H1 (cell line): Measurements from ENCODE around the gene STK39. TPM values are rescaled to one million over a fixed set of nuclear protein-coding genes. Genes with fewer than 3 reads are reported as not detected.

Experiments used
- CTCF ChIA-PET: fragments of 300-600 bp; sonication (Branson Sonifier 250); formaldehyde crosslinking; loops from one replicate; lab custom pipeline; 2021; ENCODE audit not compliant: partially characterized antibody; lab: Charles Lee
- POLR2A ChIA-PET: fragments of 300-600 bp; sonication (Branson Sonifier 250); formaldehyde crosslinking; loops from one replicate; lab custom pipeline; 2021; ENCODE audit warnings: inconsistent platforms; ENCODE audit not compliant: partially characterized antibody; lab: Charles Lee
- DNase-seq, 2 experiments: peaks; one replicate each; pipeline versions ENCODE4 v3.0.0 to v3.0.0-alpha.2; 2010 to 2022; ENCODE audit warnings: low spot score in 2 of 2, low read depth in 1 of 2, mixed read lengths in 1 of 2
- FAIRE-seq: peaks from 2 replicates; lab custom pipeline; 2011; peaks lifted over from hg19 to GRCh38; lab: Jason Lieb, UNC
- H2AFZ ChIP-seq: 2 replicates; pipeline ENCODE4 v1.8.1; 2012; ENCODE audit warnings: low read length, inconsistent platforms
- H2AK5ac ChIP-seq: 2 replicates; pipeline ENCODE4 v1.6.1; 2013; ENCODE audit warnings: low read depth, low read length
- H2BK120ac ChIP-seq: replicated peaks from 2 replicates; pipeline ENCODE3; 2013; ENCODE audit warnings: low read depth, low read length, inconsistent platforms
- H2BK12ac ChIP-seq: 2 replicates; pipeline ENCODE4 v1.6.1; 2013; ENCODE audit warnings: low read depth, low read length
- H2BK15ac ChIP-seq: 2 replicates; pipeline ENCODE4 v1.6.1; 2013; ENCODE audit warnings: low read length
- H2BK20ac ChIP-seq: 2 replicates; pipeline ENCODE4 v1.6.1; 2013; ENCODE audit warnings: low read length
- H2BK5ac ChIP-seq: 2 replicates; pipeline ENCODE4 v1.6.1; 2013; ENCODE audit warnings: low read depth, low read length
- H3K14ac ChIP-seq: 2 replicates; pipeline ENCODE4 v1.6.1; 2013; ENCODE audit warnings: inconsistent platforms; ENCODE audit not compliant: insufficient read length
- H3K18ac ChIP-seq: 2 replicates; pipeline ENCODE4 v1.6.1; 2013; ENCODE audit warnings: low read length; ENCODE audit errors: extremely low read depth
- H3K23ac ChIP-seq: 2 replicates; pipeline ENCODE4 v1.6.1; 2013; ENCODE audit warnings: inconsistent platforms; ENCODE audit not compliant: insufficient read length
- H3K23me2 ChIP-seq: 2 replicates; pipeline ENCODE4 v1.6.1; 2013; ENCODE audit warnings: low read depth, low read length
- H3K27ac ChIP-seq: 2 replicates; pipeline ENCODE4 v1.6.1; 2011; ENCODE audit warnings: low read depth, low read length, inconsistent platforms
- H3K27me3 ChIP-seq, 4 experiments: replicated peaks in 1 of 4; 1 replicate in 1 of 4; 2 replicates in 3 of 4; pipeline versions ENCODE4 v1.6.1 to v1.8.1; 2011 to 2013; ENCODE audit warnings: low read length in 3 of 4, mild to moderate bottlenecking in 3 of 4, inconsistent platforms in 2 of 4, mixed read lengths in 2 of 4, moderate library complexity in 1 of 4; ENCODE audit not compliant: control insufficient read depth in 3 of 4, insufficient read depth in 3 of 4; ENCODE audit errors: extremely low read depth in 1 of 4
- H3K36me3 ChIP-seq, 4 experiments: 2 replicates each; pipeline versions ENCODE4 v1.6.1 to v1.8.1; 2011 to 2013; ENCODE audit warnings: mild to moderate bottlenecking in 4 of 4, low read length in 3 of 4, moderate library complexity in 2 of 4, control low read depth in 1 of 4, inconsistent platforms in 1 of 4; ENCODE audit not compliant: insufficient read depth in 4 of 4, control insufficient read depth in 2 of 4
- H3K4ac ChIP-seq: replicated peaks from 2 replicates; pipeline ENCODE3; 2013; ENCODE audit warnings: low read length, low read depth, mixed read lengths, inconsistent platforms; ENCODE audit not compliant: insufficient read length
- H3K4me1 ChIP-seq, 4 experiments: replicated peaks in 1 of 4; 1 replicate in 1 of 4; 2 replicates in 3 of 4; pipeline versions ENCODE4 v1.6.1 to v1.8.1; 2011 to 2013; ENCODE audit warnings: low read length in 3 of 4, inconsistent platforms in 2 of 4, mixed read lengths in 1 of 4; ENCODE audit not compliant: insufficient read depth in 4 of 4, control insufficient read depth in 3 of 4
- H3K4me2 ChIP-seq, 2 experiments: 2 replicates each; pipeline versions ENCODE4 v1.6.1 to v1.8.1; 2011 to 2013; ENCODE audit warnings: low read depth in 2 of 2, low read length in 2 of 2, control low read depth in 1 of 2, inconsistent platforms in 1 of 2, mild to moderate bottlenecking in 1 of 2; ENCODE audit not compliant: insufficient read depth in 1 of 2
- H3K4me3 ChIP-seq, 4 experiments: fragments of 200-600, 300-600 bp in 1 of 4; sonication (generic), shearing (Covaris generic), sonication (Bioruptor Twin) in 1 of 4; 2 replicates each; pipeline versions ENCODE4 v1.5.1 to v1.8.1; 2011 to 2016; ENCODE audit warnings: low read length in 4 of 4, low read depth in 3 of 4, control low read depth in 2 of 4, inconsistent platforms in 2 of 4, mild to moderate bottlenecking in 2 of 4, mixed read lengths in 1 of 4, moderate library complexity in 1 of 4; ENCODE audit not compliant: insufficient read depth in 2 of 4; ENCODE audit errors: extremely low read depth in 1 of 4
- H3K56ac ChIP-seq: replicated peaks from 2 replicates; pipeline ENCODE3; 2013; ENCODE audit warnings: low read depth, mild to moderate bottlenecking, mixed read lengths, low read length, inconsistent platforms; ENCODE audit not compliant: insufficient read length
- H3K79me1 ChIP-seq: 2 replicates; pipeline ENCODE4 v1.6.1; 2013; ENCODE audit warnings: low read depth, low read length, control low read depth
- H3K79me2 ChIP-seq, 2 experiments: 2 replicates each; pipeline versions ENCODE4 v1.6.1 to v1.8.1; 2012 to 2013; ENCODE audit warnings: low read length in 2 of 2, mild to moderate bottlenecking in 2 of 2, inconsistent platforms in 1 of 2; ENCODE audit not compliant: insufficient read depth in 2 of 2, control insufficient read depth in 1 of 2
- H3K9ac ChIP-seq, 4 experiments: replicated peaks in 1 of 4; 1 replicate in 1 of 4; 2 replicates in 3 of 4; pipeline versions ENCODE4 v1.6.1 to v1.8.1; 2011 to 2013; ENCODE audit warnings: low read depth in 3 of 4, low read length in 3 of 4, control low read depth in 2 of 4, mild to moderate bottlenecking in 2 of 4, moderate library complexity in 2 of 4, inconsistent platforms in 1 of 4; ENCODE audit errors: extremely low read depth in 1 of 4
- H3K9me3 ChIP-seq, 2 experiments: 2 replicates each; pipeline versions ENCODE4 v1.6.1 to v1.8.1; 2012 to 2013; ENCODE audit warnings: mild to moderate bottlenecking in 2 of 2, moderate library complexity in 2 of 2, control low read depth in 1 of 2, inconsistent platforms in 1 of 2, low read depth in 1 of 2, low read length in 1 of 2, mixed read lengths in 1 of 2; ENCODE audit not compliant: insufficient read depth in 2 of 2
- H4K20me1 ChIP-seq, 2 experiments: replicated peaks in 1 of 2; 2 replicates each; pipeline versions ENCODE3 to v1.8.1; 2011 to 2013; ENCODE audit warnings: inconsistent platforms in 2 of 2, low read length in 2 of 2, mild to moderate bottlenecking in 1 of 2; ENCODE audit not compliant: insufficient read depth in 2 of 2, control insufficient read depth in 1 of 2
- H4K5ac ChIP-seq: 2 replicates; pipeline ENCODE4 v1.6.1; 2013; ENCODE audit warnings: low read length, low read depth, mixed read lengths, inconsistent platforms; ENCODE audit not compliant: insufficient read length
- H4K8ac ChIP-seq: 2 replicates; pipeline ENCODE4 v1.8.0; 2013; ENCODE audit warnings: mild to moderate bottlenecking, moderate library complexity, low read length, inconsistent platforms; ENCODE audit not compliant: insufficient read depth; ENCODE audit errors: extremely low read depth
- H4K91ac ChIP-seq: replicated peaks from 2 replicates; pipeline ENCODE3; 2013; ENCODE audit warnings: low read length, mixed read lengths, inconsistent platforms; ENCODE audit not compliant: insufficient read length
- CTCF ChIP-seq, 3 experiments: IDR thresholded peaks; 1 replicate in 2 of 3; 2 replicates in 1 of 3; pipeline versions ENCODE4 v1.5.1 to v1.6.1; 2011; ENCODE audit warnings: low read length in 3 of 3, mild to moderate bottlenecking in 3 of 3, inconsistent platforms in 2 of 3, low read depth in 1 of 3, moderate library complexity in 1 of 3; ENCODE audit not compliant: insufficient read depth in 1 of 3; ENCODE audit errors: control extremely low read depth in 1 of 3
- RAD21 ChIP-seq, 2 experiments: IDR thresholded peaks in 1 of 2; conservative IDR thresholded peaks in 1 of 2; 2 replicates each; pipeline ENCODE4 v1.6.1; 2011; ENCODE audit warnings: low read depth in 2 of 2, low read length in 2 of 2, improper control_type of control experiment in 1 of 2, inconsistent platforms in 1 of 2, mild to moderate bottlenecking in 1 of 2, moderate library complexity in 1 of 2
- SUZ12 ChIP-seq: fragments of 200-600 bp; sonication (generic); IDR thresholded peaks from 2 replicates; pipeline ENCODE4 v1.6.1; 2012; ENCODE audit warnings: mild to moderate bottlenecking, inconsistent platforms, low read length, moderate library complexity, mixed read lengths
- WGBS, 2 experiments: shearing (Covaris generic) in 1 of 2; methylation state at CpG; one replicate each; pipeline versions ENCODE4 v1.1.6 to v1.1.7; 2013 to 2015; ENCODE audit warnings: low lambda C conversion rate in 2 of 2, mixed read lengths in 2 of 2, inconsistent platforms in 1 of 2, low coverage in 1 of 2, missing lambda C conversion rate in 1 of 2; ENCODE audit not compliant: insufficient replicate concordance in 2 of 2, insufficient coverage in 1 of 2, insufficient read length in 1 of 2; ENCODE audit errors: extremely low coverage in 1 of 2, missing lambda C conversion rate in 1 of 2; 5-methylcytosine and 5-hydroxymethylcytosine counted together
- polyA plus RNA-seq, 7 experiments: library from polyadenylated mRNA; depleted of rRNA in 3 of 7; stranded (reverse) in 5 of 7; unstranded in 2 of 7; fragments of >200 nt in 5 of 7; fragments of 200-250 nt in 2 of 7; gene quantifications; 1 replicate in 5 of 7; 2 replicates in 1 of 7; 4 replicates in 1 of 7; pipeline versions ENCODE4 v1.2.1 to v1.2.3, GENCODE V29; 2011 to 2013; ENCODE audit warnings: missing spikeins in 2 of 7, mixed read lengths in 2 of 7
- total RNA-seq: library from RNA; stranded (reverse); fragmentation: NEBNext Ultra II Directional; extraction: Animal tissue kit (Norgen Biotek cat#: 25700); gene quantifications from 2 replicates; pipeline ENCODE4 v1.2.1, GENCODE V29; 2021

Gene STK39
- total and polyA plus RNA-seq, 2 of the 8 experiments (the other 6 are each of a cell fraction or from before 2014, with no cell fraction given): 13.7 to 23.8 TPM

DNA sequence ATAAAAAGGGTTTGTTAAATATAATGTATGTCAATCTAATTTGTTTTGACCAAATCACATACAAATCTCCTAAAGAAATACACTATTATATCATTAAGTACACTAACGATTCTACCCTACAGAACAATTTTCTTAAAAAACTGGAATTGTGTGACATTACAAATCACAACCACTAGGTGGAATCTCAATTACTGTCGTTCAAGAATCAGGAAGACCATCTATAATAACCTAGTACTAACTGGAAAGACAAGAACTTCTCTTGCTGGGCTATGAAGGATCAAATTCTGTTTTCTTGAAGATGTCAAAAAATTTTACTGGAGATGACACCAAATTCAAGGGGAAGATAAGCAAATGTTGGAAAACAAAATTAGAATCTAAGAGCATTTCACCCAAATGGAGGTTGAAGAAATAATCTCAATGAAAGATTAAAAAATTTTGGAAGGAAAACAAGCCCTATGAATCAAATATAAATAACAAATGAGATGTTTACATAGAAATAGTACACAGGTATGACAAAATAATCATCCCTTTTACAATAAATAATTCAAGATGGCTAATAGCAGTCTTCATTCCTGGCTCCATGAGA, 110.9 kb downstream of the STK39 start:
- DNase-seq (no peak), FAIRE-seq (peak; percentile 92)
- Histone ChIP-seq H2BK12ac (no peak overlapping the region), H3K4me2 (no peak overlapping the region), H4K20me1 (peaks cover 0 to 2% of the 10 kb centered on the region in 2 experiments), H3K56ac (no peak overlapping the region), H3K9ac (no peak overlapping the region), H3K4me1 (peaks cover 0 to 5% (median 3%) of the 10 kb centered on the region in 4 experiments; a peak in 4 of 7 replicates), H3K23me2 (no peaks in the 10 kb centered on the region), H3K18ac (no peak overlapping the region), H2BK120ac (no peak overlapping the region), H2AFZ (no peak overlapping the region), H3K9me3 (no peaks in the 10 kb centered on the region), H2BK20ac (no peak overlapping the region), H3K4ac (no peak overlapping the region), H3K27me3 (no peaks in the 10 kb centered on the region), H3K36me3 (no peaks in the 10 kb centered on the region; a peak in 1 of 8 replicates), H3K4me3 (no peak overlapping the region), H3K79me1 (no peaks in the 10 kb centered on the region), H2AK5ac (no peak overlapping the region), H4K8ac (no peak overlapping the region), H4K5ac (no peak overlapping the region), H3K79me2 (no peaks in the 10 kb centered on the region), H3K14ac (no peak overlapping the region), H3K27ac (no peak overlapping the region), H4K91ac (no peak overlapping the region), H2BK15ac (no peak overlapping the region), H2BK5ac (no peak overlapping the region), H3K23ac (no peak overlapping the region)
- POLR2A ChIA-PET: no interaction called here
- TF ChIP-seq RAD21 (IDR thresholded peaks at IDR 0.05 in 1 of 2, conservative IDR thresholded peaks at IDR 0.05 in 1 of 2; ENCODE audit: low read depth in 2 of 2, low read length in 2 of 2): peak; percentile 35 to 40
- peak in 2 of 3 experiments; percentile 15 to 46; a peak in 2 of 4 replicates for TF ChIP-seq CTCF (IDR thresholded peaks at IDR 0.05; ENCODE audit: control extremely low read depth in 1 of 3, insufficient read depth in 1 of 3, low read depth in 1 of 3, low read length in 3 of 3)
- TF ChIP-seq SUZ12: no peak
- WGBS, 2 experiments: 53% methylated on average over 2 of the region's 2 CpGs; no CpG with 5 or more reads in 1 of the 2 experiments
- CTCF ChIA-PET: interaction anchor here (0.7 to 1.9 kb wide), 10 partner anchors 8 to 650 kb away, joined by 3 to 7 read pairs (median 3); no protein-coding TSS in a partner anchor
